ENCODE data around the gene DPEP1. TPM values are rescaled to one million over a fixed set of nuclear protein-coding genes. Genes with fewer than 3 reads are reported as not detected.
"Not testable (repeated sequence)": the region's sequence is repeated elsewhere in the genome, so short reads cannot be mapped to it uniquely, and the experiment has no call there.

The DPEP1 gene
- polyA plus RNA-seq, 10 donors, result 0.18 to 2.1 (median 0.94) TPM

GRCh38 chr16:89646270-89646669 lies 32.8 kb downstream of the DPEP1 start:
- DNase-seq, result no peak

- DNase-seq, result no peak
Measured at GRCh38 chr16:89646906-89647305, 33.5 kb downstream of the DPEP1 start.

- no peak for DNase-seq
Measured at GRCh38 chr16:89651584-89651983, 38.1 kb downstream of the DPEP1 start.

- no peak for DNase-seq
Measured at GRCh38 chr16:89653656-89654295, 40.3 kb downstream of the DPEP1 start.

GRCh38 chr16:89655062-89655643 lies 41.7 kb downstream of the DPEP1 start:
- no peak for DNase-seq

GRCh38 chr16:89656435-89657121 lies 43.1 kb downstream of the DPEP1 start:
- DNase-seq, result no peak

GRCh38 chr16:89657442-89658220 lies 44.2 kb downstream of the DPEP1 start, which contains the start of the genes CHMP1A and SPATA33:
TSS of gene CHMP1A (minus strand) at chr16:89657708. CDS start at chr16:89657588, 120 bp downstream.
TSS of gene SPATA33 (plus strand) at chr16:89657836. CDS start at chr16:89657912, 76 bp downstream.
- DNase-seq, result peak; percentile 85 to 97 (median 94)

- no peak for DNase-seq
Measured at GRCh38 chr16:89658221-89658879, 44.9 kb downstream of the DPEP1 start.

- DNase-seq, result no peak
Measured at GRCh38 chr16:89660146-89660545, 46.7 kb downstream of the DPEP1 start.

GRCh38 chr16:89661215-89661614 lies 47.8 kb downstream of the DPEP1 start:
- no peak for DNase-seq

- not testable (repeated sequence) for DNase-seq
Measured at GRCh38 chr16:89664238-89664637, 50.8 kb downstream of the DPEP1 start.

GRCh38 chr16:89667000-89667399 lies 53.6 kb downstream of the DPEP1 start:
- DNase-seq, result not testable (repeated sequence)

- no peak for DNase-seq
Measured at GRCh38 chr16:89667633-89668032, 54.2 kb downstream of the DPEP1 start.

GRCh38 chr16:89668790-89669158 lies 55.3 kb downstream of the DPEP1 start:
- no peak for DNase-seq

GRCh38 chr16:89669755-89670154 lies 56.3 kb downstream of the DPEP1 start:
- DNase-seq, result no peak

- no peak for DNase-seq
Measured at GRCh38 chr16:89670496-89671431, 57.3 kb downstream of the DPEP1 start.

- not testable (repeated sequence) for DNase-seq
Measured at GRCh38 chr16:89671565-89671964, 58.1 kb downstream of the DPEP1 start.

- DNase-seq, result no peak
Measured at GRCh38 chr16:89672177-89672941, 58.9 kb downstream of the DPEP1 start.

GRCh38 chr16:89678258-89678657 lies 64.8 kb downstream of the DPEP1 start:
- no peak for DNase-seq

GRCh38 chr16:89685916-89686315 lies 72.5 kb downstream of the DPEP1 start:
- DNase-seq, result no peak
